NCI-H2081 (cell line): Measurements from ENCODE around the gene TMEM223.
"Not testable (repeated sequence)": the region's sequence is repeated elsewhere in the genome, so short reads cannot be mapped to it uniquely, and the experiment has no call there.

ENCODE experiments used
- DNase-seq, 2 experiments: peaks; one replicate each; lab custom pipeline; 2025; lab: John Stamatoyannopoulos, UW

Gene TMEM223

DNA sequence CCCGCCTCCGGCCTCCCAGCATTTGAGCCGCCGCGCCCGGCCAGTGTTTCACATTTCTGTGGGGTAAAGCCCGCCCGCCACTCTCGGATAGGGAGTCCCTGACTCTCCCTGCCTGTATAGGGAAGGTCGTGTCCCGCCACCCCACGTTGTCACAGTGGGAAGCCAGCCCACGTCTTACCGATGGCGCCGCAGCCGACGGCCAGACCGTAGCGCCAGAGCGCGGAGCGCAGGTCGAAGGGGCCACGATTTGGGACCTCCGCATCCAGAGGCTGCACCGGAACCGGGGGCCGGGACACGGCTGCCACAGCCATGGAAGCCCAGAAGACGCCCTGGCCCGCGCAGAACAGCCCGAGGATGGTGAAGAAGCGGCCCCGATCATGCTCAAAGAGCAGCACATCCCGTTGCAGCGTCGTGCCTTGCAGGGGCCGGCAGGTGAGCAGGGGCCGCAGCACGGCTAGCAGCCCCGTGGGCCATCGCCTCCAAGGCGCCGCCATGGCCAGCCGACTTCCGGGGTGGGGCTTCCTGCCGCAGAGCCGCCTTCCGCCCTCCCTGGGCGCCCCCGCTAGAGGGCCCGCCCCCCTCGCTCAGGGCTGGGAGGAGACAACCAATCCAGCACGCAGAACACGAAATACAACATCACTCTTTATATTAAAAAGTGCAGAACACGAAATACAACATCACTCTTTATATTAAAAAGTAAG lies at the start of gene TMEM223:
Gene TMEM223, minus strand, starts transcription at position 506 of the 701 bp plus-strand sequence. Its CDS starts 12 bp downstream, at position 494.
- DNase-seq: peak; percentile 81 to 83

GRCh38 chr11:62840721-62841360 lies 49.0 kb upstream of the TMEM223 start:
- peak; percentile 37 to 61 for DNase-seq

DNA sequence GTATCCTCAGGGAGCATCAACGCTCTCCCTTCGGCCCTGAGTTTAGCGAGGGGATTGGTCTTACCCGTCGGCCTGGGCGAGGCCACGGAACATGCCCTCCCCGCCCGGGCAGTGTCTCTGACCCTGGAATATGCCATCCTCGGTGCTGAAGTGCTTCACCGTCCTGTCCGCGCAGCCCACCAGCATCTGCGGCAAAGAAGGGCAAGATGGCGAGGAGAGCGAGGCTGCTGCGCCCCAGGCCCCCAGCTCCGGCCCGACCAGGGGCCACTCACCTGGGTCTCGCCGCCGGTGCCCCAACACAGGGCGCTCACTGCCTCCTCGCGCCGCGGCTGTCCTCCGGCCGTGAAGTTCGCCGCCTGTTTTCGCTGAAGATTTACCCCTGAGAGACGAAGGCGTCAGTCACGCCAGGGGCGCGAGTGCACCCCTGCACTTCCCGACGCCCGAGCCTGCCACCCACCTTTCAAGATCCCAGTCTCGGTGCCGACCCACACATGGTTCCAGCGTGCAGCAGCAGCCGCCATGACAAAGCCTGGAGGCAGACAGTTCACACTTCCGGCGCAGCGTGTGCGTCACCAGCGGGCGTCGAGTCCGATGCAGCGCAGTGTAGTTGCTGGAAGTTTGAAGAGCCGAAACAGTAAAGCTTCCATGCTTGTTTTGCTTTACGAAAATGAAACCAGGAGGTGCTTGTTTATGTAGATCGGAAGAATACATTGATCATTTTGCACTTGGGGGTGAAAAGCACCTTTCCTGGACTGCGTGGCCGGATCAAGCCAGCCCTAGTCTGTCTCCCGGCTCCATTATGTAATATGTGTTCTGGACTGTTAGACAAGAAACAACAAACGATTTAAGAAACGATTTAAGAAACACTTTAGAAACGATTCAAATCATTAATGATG lies 47.5 kb upstream of the TMEM223 start, which contains the start of gene WDR74:
Gene WDR74, minus strand, starts transcription at position 541 of the 896 bp plus-strand sequence. Its CDS starts 20 bp downstream, at position 521.
- DNase-seq: peak; percentile 85 to 93

GRCh38 chr11:62835336-62835735 lies 43.5 kb upstream of the TMEM223 start:
- no peak for DNase-seq

- peak in 1 of 2 experiments; percentile 36 for DNase-seq
These were observed 40.8 kb upstream of the TMEM223 start, which contains the start of gene TEX54 for GRCh38 chr11:62832336-62833234. TSS of gene TEX54 (minus strand) at chr11:62832841.

GRCh38 chr11:62831520-62832335 lies 39.9 kb upstream of the TMEM223 start, which contains the start of gene STX5:
TSS of gene STX5 (minus strand) at chr11:62832051. CDS start at chr11:62831243, 808 bp downstream.
- peak; percentile 97 to 98 for DNase-seq

DNA sequence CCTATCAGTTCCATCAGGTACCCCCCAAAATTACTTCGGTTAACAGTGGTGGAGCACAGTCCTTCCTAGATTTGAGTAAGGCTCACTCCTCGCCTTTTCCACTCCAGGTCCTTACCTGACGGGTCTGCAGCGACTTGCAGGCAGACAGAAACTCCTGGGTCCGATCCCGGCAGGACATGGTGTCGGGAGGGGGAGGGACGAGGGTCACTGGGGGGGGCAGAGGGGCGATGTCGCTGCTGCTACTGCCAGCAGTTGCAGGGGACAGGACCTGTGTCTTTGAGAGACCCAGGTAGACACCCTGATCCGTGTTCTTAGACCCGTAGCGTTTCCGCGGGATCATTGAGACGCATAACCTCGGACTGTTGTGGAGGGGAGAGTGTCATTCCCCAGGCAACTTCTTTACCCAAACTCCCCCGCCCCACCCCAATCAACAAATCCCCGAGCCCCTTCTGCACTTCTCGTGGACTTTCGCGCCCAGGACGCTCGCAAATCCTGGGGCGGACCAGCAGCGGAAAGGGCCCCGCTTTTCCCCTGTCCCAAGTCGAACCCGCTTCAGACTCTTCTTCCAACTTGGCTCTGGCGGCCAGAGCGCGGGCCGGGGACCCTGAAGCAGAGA lies 39.2 kb upstream of the TMEM223 start:
- no peak for DNase-seq

GRCh38 chr11:62828130-62828529 lies 36.3 kb upstream of the TMEM223 start:
- DNase-seq: not testable (repeated sequence)

DNA sequence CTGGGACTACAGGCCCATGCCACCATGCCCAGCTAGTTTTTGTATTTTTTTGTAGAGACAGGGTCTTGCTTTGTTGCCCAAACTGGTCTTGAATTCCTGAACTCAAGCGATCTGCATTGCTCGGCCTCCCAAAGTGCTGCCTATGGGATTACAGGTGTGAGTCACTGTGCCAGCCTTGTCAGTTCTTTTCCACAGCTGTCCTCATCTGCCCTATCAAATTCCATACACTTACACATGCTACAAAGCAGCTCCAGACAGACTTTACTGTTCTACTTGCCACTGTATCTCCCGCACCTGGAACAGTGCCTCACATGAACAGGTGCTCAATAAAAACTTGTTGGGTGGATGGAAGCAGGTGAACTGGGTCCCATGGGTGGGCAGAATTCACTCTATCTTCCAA lies 31.9 kb upstream of the TMEM223 start:
- DNase-seq: no peak

DNA sequence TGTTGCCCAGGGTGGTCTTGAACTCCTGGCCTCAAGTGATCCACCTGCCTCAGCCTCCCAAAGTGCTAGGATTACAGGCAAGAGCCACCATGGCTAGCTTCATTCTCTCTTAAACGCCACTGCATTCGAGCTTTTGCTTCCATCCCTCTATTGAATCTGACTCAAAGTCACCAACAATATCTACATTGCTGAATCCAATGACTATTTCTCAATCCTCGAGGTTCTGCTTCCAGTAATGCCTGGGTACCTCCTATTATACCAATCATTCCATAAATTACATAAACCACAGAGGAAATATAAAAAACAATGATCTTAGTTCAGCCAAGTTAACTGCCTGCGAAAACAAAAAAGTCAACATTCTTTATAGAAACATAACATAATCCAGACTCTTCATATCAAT lies 25.3 kb upstream of the TMEM223 start:
- no peak for DNase-seq

GRCh38 chr11:62816557-62816956 lies 24.8 kb upstream of the TMEM223 start:
- DNase-seq: no peak

GRCh38 chr11:62811659-62812058 lies 19.9 kb upstream of the TMEM223 start:
- DNase-seq: no peak

DNA sequence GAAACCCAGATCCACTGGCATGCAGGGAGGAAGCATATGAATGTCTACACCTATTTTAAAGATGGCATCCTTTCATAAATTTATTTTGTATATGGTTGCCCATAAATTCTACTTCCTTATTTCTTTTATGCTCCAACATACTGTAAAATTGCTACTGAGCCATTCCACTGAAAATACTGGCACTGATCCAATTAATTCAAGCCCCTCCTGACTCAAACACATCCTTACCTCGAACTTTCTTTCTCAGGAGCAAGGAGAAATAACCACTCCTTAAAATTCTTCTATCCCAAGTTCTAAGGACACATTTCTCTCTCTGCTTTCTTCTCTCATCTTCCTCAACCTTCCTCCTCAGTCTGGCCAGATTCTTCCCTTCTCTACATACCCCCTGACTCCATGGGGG lies 18.9 kb upstream of the TMEM223 start:
- DNase-seq: no peak

DNA sequence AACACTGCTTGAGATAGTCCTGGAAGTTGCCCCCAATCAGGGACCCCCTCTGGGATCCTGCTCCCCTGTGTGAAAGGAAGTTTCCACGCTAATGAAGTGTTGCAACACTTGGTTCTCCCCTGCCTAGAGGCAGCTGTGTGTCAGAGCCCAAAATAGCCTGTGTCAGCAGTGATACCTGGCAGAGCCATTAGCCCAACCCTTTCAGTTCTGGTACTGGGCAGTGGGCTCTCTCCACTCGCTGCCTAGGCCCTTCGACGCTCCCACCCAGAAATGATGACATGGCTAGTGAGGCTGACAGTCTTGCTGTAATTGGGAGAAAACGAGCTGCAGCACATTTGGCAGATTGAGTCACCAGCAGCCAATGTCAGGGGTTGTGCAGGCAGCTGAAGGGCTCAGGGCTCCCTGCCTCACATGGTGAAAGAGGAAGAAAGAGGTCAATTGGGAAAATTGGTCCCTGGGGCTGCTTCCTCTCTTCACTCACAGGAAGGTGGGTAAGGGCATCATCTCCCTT lies 14.9 kb upstream of the TMEM223 start:
- no peak for DNase-seq

DNA sequence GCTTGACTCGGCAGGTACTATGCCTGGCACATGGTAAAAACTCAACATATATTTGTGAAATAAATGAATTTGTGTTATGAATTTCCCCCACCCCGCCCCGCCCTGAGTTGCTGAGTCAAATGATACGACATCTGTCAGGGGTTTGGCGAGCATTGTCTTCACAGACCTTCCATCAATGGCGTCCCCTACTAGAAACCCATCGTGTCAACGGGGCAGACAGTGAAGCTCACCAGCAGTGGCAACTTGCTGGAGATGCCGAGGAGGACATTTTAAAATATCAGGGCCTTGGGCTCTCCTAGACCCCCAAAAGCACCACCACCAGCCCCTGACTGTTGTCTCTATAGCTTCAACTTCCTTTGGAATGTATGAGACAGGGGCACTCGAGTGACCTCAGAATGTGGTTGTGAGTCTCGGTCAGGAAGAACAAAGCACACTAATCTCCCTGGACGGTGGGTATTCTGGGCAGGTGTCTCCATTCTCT lies 14.2 kb upstream of the TMEM223 start:
- DNase-seq: no peak

GRCh38 chr11:62805076-62805892 lies 13.5 kb upstream of the TMEM223 start, which contains the start of gene NXF1:
TSS of gene NXF1 (minus strand) at chr11:62805440. CDS start at chr11:62805356, 84 bp downstream.
- DNase-seq: peak; percentile 91 to 95

DNA sequence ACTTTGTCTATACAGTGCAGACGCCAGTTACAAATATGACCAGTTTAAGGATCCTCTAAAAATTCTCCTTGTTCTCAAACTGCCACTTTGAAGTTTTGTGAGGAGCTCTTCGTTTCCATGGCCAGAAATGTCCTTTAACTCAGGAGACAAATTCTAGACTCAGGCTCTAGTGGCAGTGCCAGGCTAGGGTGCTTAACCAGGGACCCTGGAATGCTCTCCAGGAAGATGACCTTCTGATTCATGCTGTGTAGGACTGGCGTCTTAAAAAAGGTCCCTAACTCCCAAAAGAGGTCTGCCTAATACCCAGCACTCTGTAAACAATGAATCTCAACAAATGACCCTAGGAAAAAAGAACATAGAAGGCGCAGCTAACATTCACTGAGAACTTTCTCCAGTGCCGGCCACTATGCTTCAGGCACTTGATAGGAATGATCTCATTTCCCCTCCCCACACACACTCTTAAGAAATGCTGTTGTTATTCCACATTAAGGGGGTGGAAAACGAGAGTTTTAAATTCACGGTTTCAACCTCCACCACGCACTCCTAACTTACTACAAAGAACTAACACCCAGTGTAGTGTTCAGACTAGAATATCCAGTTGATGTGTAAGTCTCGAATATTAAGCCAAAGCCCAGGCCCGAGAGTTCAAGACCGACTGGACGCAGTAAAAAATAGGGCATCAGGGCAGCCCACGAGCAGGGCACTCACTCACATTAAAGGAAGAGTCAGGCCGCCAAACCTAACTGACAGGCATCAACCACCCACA lies 12.7 kb upstream of the TMEM223 start:
- DNase-seq: no peak

GRCh38 chr11:62801071-62801470 lies 9.3 kb upstream of the TMEM223 start:
- DNase-seq: no peak
